Measurements from ENCODE around the gene GNG7. TPM values are rescaled to one million over a fixed set of nuclear protein-coding genes. Genes with fewer than 3 reads are reported as not detected.
A peak's percentile ranks its signal among the peaks of the same experiment; 100 is the strongest.

GNG7 gene
- total and polyA plus RNA-seq, 12 donors = 0.83 to 16.5 (median 7.8) TPM

DNA sequence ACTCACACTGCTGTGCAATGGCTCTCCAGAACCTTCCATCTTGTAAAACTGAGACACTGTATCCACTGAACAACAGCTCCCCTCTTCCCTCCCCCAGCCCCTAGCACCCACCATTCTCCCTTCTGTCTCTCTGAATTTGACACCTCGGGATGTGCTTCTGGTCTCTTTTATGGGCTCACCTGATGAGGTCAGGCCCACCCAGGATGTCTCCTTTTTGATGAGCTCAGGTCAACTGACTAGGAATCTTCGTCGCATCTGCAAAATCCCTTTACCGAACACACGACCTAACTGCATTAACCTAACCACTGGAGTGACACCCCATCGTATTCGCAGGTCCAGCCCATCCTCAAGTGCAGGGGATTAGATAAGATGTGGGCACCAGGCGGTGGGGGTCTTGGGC lies 73.9 kb downstream of the GNG7 start:
- no peak overlapping the region for H3K4me3 ChIP-seq
- WGBS, 4 donors = 91 to 95% (median 93%) methylated on average over 8 of the region's 8 CpGs
- H3K27me3 ChIP-seq = no peaks in the 10 kb centered on the region
- intact Hi-C loops (cut with DNase I) = no loop called here
- TF ChIP-seq, protein P1, sequence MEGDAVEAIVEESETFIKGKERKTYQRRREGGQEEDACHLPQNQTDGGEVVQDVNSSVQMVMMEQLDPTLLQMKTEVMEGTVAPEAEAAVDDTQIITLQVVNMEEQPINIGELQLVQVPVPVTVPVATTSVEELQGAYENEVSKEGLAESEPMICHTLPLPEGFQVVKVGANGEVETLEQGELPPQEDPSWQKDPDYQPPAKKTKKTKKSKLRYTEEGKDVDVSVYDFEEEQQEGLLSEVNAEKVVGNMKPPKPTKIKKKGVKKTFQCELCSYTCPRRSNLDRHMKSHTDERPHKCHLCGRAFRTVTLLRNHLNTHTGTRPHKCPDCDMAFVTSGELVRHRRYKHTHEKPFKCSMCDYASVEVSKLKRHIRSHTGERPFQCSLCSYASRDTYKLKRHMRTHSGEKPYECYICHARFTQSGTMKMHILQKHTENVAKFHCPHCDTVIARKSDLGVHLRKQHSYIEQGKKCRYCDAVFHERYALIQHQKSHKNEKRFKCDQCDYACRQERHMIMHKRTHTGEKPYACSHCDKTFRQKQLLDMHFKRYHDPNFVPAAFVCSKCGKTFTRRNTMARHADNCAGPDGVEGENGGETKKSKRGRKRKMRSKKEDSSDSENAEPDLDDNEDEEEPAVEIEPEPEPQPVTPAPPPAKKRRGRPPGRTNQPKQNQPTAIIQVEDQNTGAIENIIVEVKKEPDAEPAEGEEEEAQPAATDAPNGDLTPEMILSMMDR (IDR thresholded peaks at IDR 0.05) = no peak
- TF ChIP-seq POLR2A (IDR thresholded peaks at IDR 0.05) = no peak
- no peaks in the 10 kb centered on the region for H3K36me3 ChIP-seq (replicated peaks in 1 of 2)
- peaks cover 11 to 24% of the 10 kb centered on the region in 2 donors for H3K4me1 ChIP-seq (replicated peaks in 1 of 2)
- H3K27ac ChIP-seq = peak overlapping the region in 1 of 5 donors; percentile 96
- H3K9me3 ChIP-seq (replicated peaks in 1 of 3) = no peaks in the 10 kb centered on the region
- DNase-seq = no peak

DNA sequence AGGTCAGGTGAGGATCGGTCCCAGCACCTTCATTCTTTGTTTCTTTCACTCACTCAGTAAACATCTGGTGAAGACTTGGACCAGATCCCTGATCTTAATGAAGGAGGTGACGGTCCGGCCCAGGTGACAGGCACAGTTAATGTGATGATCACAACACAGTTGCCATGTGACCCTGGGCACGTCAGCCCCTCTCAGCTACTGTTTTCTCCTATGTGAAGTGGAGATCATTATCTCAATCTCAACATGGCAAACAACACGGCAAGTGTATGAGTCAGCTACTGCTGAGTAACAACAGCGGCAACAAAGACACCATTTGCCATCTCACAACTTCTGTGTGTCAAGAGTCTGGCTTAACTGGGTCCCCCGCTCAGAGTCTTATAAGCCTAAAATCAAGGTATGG lies 74.6 kb downstream of the GNG7 start:
- WGBS, 4 donors = 59 to 68% (median 61%) methylated on average over 7 of the region's 7 CpGs
- H3K36me3 ChIP-seq (replicated peaks in 1 of 2) = no peaks in the 10 kb centered on the region
- no peaks in the 10 kb centered on the region for H3K9me3 ChIP-seq (replicated peaks in 1 of 3)
- peaks cover 11 to 24% of the 10 kb centered on the region in 2 donors for H3K4me1 ChIP-seq (replicated peaks in 1 of 2)
- intact Hi-C loops (cut with DNase I) = no loop called here
- no peak for DNase-seq
- H3K27me3 ChIP-seq = no peaks in the 10 kb centered on the region
- TF ChIP-seq, protein P1 (IDR thresholded peaks at IDR 0.05) = no peak
- no peak for TF ChIP-seq POLR2A (IDR thresholded peaks at IDR 0.05)
- no peak overlapping the region for H3K4me3 ChIP-seq
- peak overlapping the region; percentile 73 to 96 (median 85) for H3K27ac ChIP-seq

DNA sequence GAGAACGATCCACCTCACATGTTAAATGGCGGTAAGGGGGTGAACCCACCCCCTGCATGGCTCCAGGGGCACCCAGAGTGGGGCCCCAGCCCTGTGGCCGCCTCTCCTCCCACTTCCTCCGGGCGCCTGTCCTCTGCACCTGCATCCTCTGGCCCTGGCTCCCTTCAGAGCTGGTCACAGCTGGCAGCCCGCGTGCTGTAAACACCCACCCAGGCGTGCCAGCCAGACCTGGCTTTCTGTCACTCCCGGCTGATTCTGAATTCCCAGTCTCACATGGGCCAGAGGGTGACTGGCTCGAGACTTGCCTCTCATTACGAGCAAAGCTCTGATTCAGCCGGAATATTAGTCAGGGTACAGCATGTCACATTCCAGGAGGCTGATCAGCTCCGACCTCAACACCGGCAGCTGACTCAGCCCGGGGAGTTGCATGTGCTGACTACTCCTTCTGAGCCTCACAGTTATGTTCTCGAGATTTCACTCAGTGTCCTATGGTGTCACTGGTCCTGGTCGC lies 75.1 kb downstream of the GNG7 start:
- Histone ChIP-seq H3K27me3 (no peaks in the 10 kb centered on the region), H3K4me3 (no peak overlapping the region), H3K9me3 (replicated peaks in 1 of 3) (no peaks in the 10 kb centered on the region), H3K27ac (peak overlapping the region; percentile 73 to 96 (median 85)), H3K4me1 (replicated peaks in 1 of 2) (peaks cover 11 to 24% of the 10 kb centered on the region in 2 donors), H3K36me3 (replicated peaks in 1 of 2) (no peaks in the 10 kb centered on the region)
- intact Hi-C loops (cut with DNase I) = no loop called here
- DNase-seq = peak; percentile 83 to 98 (median 96)
- WGBS, 4 donors = 19 to 32% (median 29%) methylated on average over 7 to 17 of the region's 17 CpGs
- TF ChIP-seq, protein P1 (IDR thresholded peaks at IDR 0.05) = no peak
- TF ChIP-seq POLR2A (IDR thresholded peaks at IDR 0.05) = peak in 1 of 2 donors; percentile 78

DNA sequence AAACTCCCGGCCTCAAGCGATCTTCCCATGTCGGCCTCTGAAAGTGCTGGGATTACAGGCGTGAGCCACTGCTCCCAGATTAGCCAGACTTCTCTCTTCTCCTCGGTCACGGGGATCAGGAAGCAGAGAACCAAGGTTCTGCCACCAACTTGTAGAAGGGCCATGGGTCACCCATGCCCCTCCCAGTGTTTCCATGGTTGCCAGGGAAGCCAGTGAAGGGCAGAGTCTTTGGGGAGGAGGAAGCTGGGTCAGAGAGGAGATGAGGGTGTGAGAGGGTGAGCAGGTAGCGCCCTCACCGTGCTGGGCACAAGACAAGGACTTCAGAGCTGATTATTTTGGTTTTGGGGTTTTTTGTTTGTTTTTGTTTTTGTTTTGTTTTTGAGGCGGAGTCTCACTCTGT lies 77.1 kb downstream of the GNG7 start:
- Histone ChIP-seq H3K4me1 (replicated peaks in 1 of 2) (peaks cover 13 to 32% of the 10 kb centered on the region in 2 donors), H3K36me3 (replicated peaks in 1 of 2) (no peaks in the 10 kb centered on the region), H3K27me3 (no peaks in the 10 kb centered on the region), H3K9me3 (replicated peaks in 1 of 3) (no peaks in the 10 kb centered on the region), H3K4me3 (no peak overlapping the region), H3K27ac (peak overlapping the region in 2 of 5 donors; percentile 37 to 63)
- DNase-seq = peak in 3 of 7 donors; percentile 44 to 64 (median 61)
- TF ChIP-seq POLR2A (IDR thresholded peaks at IDR 0.05) = no peak
- TF ChIP-seq, protein P1 (IDR thresholded peaks at IDR 0.05) = no peak
- WGBS, 4 donors = 62 to 79% (median 69%) methylated on average over 8 to 9 of the region's 9 CpGs
- intact Hi-C loops (cut with DNase I) = no loop called here

Data from adrenal gland (tissue), 12 donors.